CD14-positive monocyte (primary cell): Measurements from ENCODE around the gene IL17C. TPM values are rescaled to one million over a fixed set of nuclear protein-coding genes. Genes with fewer than 3 reads are reported as not detected.

Source experiments
- DNase-seq, 3 donors: peaks; one replicate each; pipeline ENCODE4 v3.0.0-alpha.2; 2011 to 2022
- H2AFZ ChIP-seq: 2 replicates; pipeline ENCODE4 v1.6.0; 2012; ENCODE audit warnings: mild to moderate bottlenecking, low read depth, low read length, inconsistent platforms; ENCODE audit not compliant: insufficient read depth, poor library complexity, severe bottlenecking
- H3K27ac ChIP-seq, 2 donors: 1 replicate in 1 of 2; 2 replicates in 1 of 2; pipeline ENCODE4 v1.5.1; 2012 to 2013; ENCODE audit warnings: low read length in 2 of 2, control low read depth in 1 of 2, inconsistent platforms in 1 of 2, low read depth in 1 of 2, mild to moderate bottlenecking in 1 of 2
- H3K27me3 ChIP-seq, 2 donors: one replicate each; pipeline versions ENCODE4 v1.6.0 to v1.6.1; 2011 to 2013; ENCODE audit warnings: low read length in 2 of 2; ENCODE audit not compliant: control insufficient read depth in 2 of 2, insufficient read depth in 2 of 2
- H3K36me3 ChIP-seq, 2 donors: replicated peaks in 1 of 2; 1 replicate in 1 of 2; 2 replicates in 1 of 2; pipeline versions ENCODE4 v1.5.1 to v1.6.1; 2012 to 2013; ENCODE audit warnings: low read length in 2 of 2, control low read depth in 1 of 2, inconsistent platforms in 1 of 2, mild to moderate bottlenecking in 1 of 2; ENCODE audit not compliant: insufficient read depth in 2 of 2, control insufficient read depth in 1 of 2
- H3K4me1 ChIP-seq, 2 donors: 1 replicate in 1 of 2; 2 replicates in 1 of 2; pipeline versions ENCODE4 v1.5.1 to v1.6.1; 2012 to 2013; ENCODE audit warnings: low read length in 2 of 2, control low read depth in 1 of 2, inconsistent platforms in 1 of 2, mild to moderate bottlenecking in 1 of 2, moderate library complexity in 1 of 2; ENCODE audit not compliant: insufficient read depth in 2 of 2, control insufficient read depth in 1 of 2
- H3K4me2 ChIP-seq: replicated peaks from 2 replicates; pipeline ENCODE3; 2012; ENCODE audit warnings: low read length, moderate library complexity, mild to moderate bottlenecking; ENCODE audit not compliant: poor library complexity, severe bottlenecking; ENCODE audit errors: extremely low read depth
- H3K4me3 ChIP-seq, 3 experiments: fragments of 200-600 bp in 1 of 3; sonication (generic) in 1 of 3; replicated peaks in 1 of 3; 1 replicate in 2 of 3; 2 replicates in 1 of 3; pipeline ENCODE4 v1.5.1; 2011 to 2013; ENCODE audit warnings: low read length in 3 of 3, mild to moderate bottlenecking in 3 of 3, control low read depth in 2 of 3, low read depth in 2 of 3, inconsistent platforms in 1 of 3, moderate library complexity in 1 of 3
- H3K79me2 ChIP-seq: 2 replicates; pipeline ENCODE4 v1.6.0; 2012; ENCODE audit warnings: mild to moderate bottlenecking, control low read depth, inconsistent platforms, low read length, moderate library complexity; ENCODE audit not compliant: insufficient read depth
- H3K9ac ChIP-seq: 2 replicates; pipeline ENCODE4 v1.6.0; 2017; ENCODE audit warnings: low read length, mild to moderate bottlenecking; ENCODE audit not compliant: insufficient read depth, poor library complexity, severe bottlenecking
- H3K9me3 ChIP-seq, 2 donors: replicated peaks in 1 of 2; 1 replicate in 1 of 2; 2 replicates in 1 of 2; pipeline versions ENCODE4 v1.5.1 to v1.6.1; 2012 to 2013; ENCODE audit warnings: low read length in 2 of 2, control low read depth in 1 of 2; ENCODE audit not compliant: control insufficient read depth in 1 of 2, insufficient read depth in 1 of 2
- H4K20me1 ChIP-seq: 2 replicates; pipeline ENCODE4 v1.6.0; 2012; ENCODE audit warnings: mild to moderate bottlenecking, low read length, control low read depth, moderate library complexity; ENCODE audit not compliant: insufficient read depth
- H3K27ac Mint-ChIP-seq, 7 donors: one replicate each; pipeline ENCODE4 v1.8.0; 2020; ENCODE audit warnings: mild to moderate bottlenecking in 7 of 7, mixed read lengths in 7 of 7, moderate library complexity in 6 of 7, inconsistent platforms in 2 of 7
- H3K27me3 Mint-ChIP-seq, 3 donors: one replicate each; pipeline ENCODE4 v1.8.0; 2021 to 2022; ENCODE audit warnings: low read depth in 3 of 3, mild to moderate bottlenecking in 3 of 3, mixed read lengths in 3 of 3, moderate library complexity in 3 of 3, inconsistent platforms in 1 of 3
- H3K36me3 Mint-ChIP-seq, 2 donors: one replicate each; pipeline ENCODE4 v1.8.0; 2020; ENCODE audit warnings: mixed read lengths in 2 of 2, inconsistent platforms in 1 of 2, mild to moderate bottlenecking in 1 of 2
- H3K4me1 Mint-ChIP-seq: one replicate; pipeline ENCODE4 v1.8.0; 2020; ENCODE audit warnings: mild to moderate bottlenecking, mixed read lengths
- H3K4me3 Mint-ChIP-seq, 2 donors: one replicate each; pipeline ENCODE4 v1.8.0; 2020; ENCODE audit warnings: mild to moderate bottlenecking in 2 of 2, mixed read lengths in 2 of 2, moderate library complexity in 1 of 2
- H3K9me3 Mint-ChIP-seq, 7 donors: one replicate each; pipeline ENCODE4 v1.8.0; 2020 to 2022; ENCODE audit warnings: mixed read lengths in 7 of 7, mild to moderate bottlenecking in 6 of 7, moderate library complexity in 6 of 7, inconsistent platforms in 2 of 7
- CTCF ChIP-seq: fragments of 200-600 bp; IDR thresholded peaks from one replicate; pipeline ENCODE4 v1.8.0; 2022; ENCODE audit warnings: antibody characterized with exemption, mild to moderate bottlenecking
- WGBS: methylation state at CpG from one replicate; pipeline ENCODE4 v1.1.5; 2013; ENCODE audit warnings: missing lambda C conversion rate; ENCODE audit not compliant: insufficient coverage; 5-methylcytosine and 5-hydroxymethylcytosine counted together
- intact Hi-C, 2 donors: fragments of 100-400 bp; cut with micrococcal nuclease; formaldehyde crosslinking; loops; one replicate each; pipeline versions ENCODE4 v1.15.0 to v1.15.1; 2023
- polyA plus RNA-seq, 3 donors: library from polyadenylated mRNA; depleted of rRNA in 1 of 3; unstranded in 2 of 3; stranded (reverse) in 1 of 3; fragments of 300-500 nt in 2 of 3; fragments of >200 nt in 1 of 3; fragmentation: Illumina TruSeq in 2 of 3; gene quantifications; 1 replicate in 2 of 3; 2 replicates in 1 of 3; pipeline ENCODE4 v1.2.3, GENCODE V29; 2012 to 2021

IL17C gene
- polyA plus RNA-seq, 3 donors = 0.08 TPM; not detected in 2

GRCh38 chr16:88688013-88688778, 49.8 kb downstream of the IL17C start:
- 50% methylated on average over 19 of the region's 28 CpGs for WGBS
- Histone ChIP-seq H3K36me3 (no peaks in the 10 kb centered on the region), H2AFZ (no peak overlapping the region), H3K79me2 (peaks cover 18% of the 10 kb centered on the region), H4K20me1 (peaks cover 4% of the 10 kb centered on the region), H3K4me2 (no peak overlapping the region), H3K4me1 (peaks cover 64 to 69% of the 10 kb centered on the region in 2 donors), H3K4me3 (no peak overlapping the region), H3K27me3 (no peaks in the 10 kb centered on the region), H3K9ac (no peak overlapping the region), H3K27ac (no peak overlapping the region), H3K9me3 (no peaks in the 10 kb centered on the region)
- Mint-ChIP-seq H3K9me3 (no peaks in the 10 kb centered on the region), H3K4me1 (peaks cover 59% of the 10 kb centered on the region), H3K36me3 (peaks cover 6 to 8% of the 10 kb centered on the region in 2 donors), H3K4me3 (peak overlapping the region in 1 of 2 donors; percentile 55), H3K27me3 (peaks cover 13 to 19% (median 15%) of the 10 kb centered on the region in 3 donors), H3K27ac (peak overlapping the region in 1 of 7 donors; percentile 5)
- intact Hi-C loops = loop anchor here (5.0 to 10.0 kb wide), 3 partner anchors 36 to 93 kb away; partner anchors contain the start of genes CYBA (in 1 of the 2) and IL17C (in 1 of the 2)
- DNase-seq = no peak
- TF ChIP-seq CTCF = no peak

Other genes with a start within 250 kb of the IL17C start
- gene ZFPM1, start 185.3 kb upstream of the IL17C start, polyA plus RNA-seq = under 1 TPM; 0.04 to 0.19 (median 0.12) TPM
- 10 to 100 TPM in 1 of 3 donors, 1 to 10 TPM in 2; 5.5 to 36.4 (median 6.8) TPM for gene ZC3H18, start 68.2 kb upstream of the IL17C start, polyA plus RNA-seq
- gene CYBA, start 12.5 kb downstream of the IL17C start, polyA plus RNA-seq = 1,000 to 10,000 TPM; 1,168 to 2,376 (median 2,092) TPM
- 10 to 100 TPM in 2 of 3 donors, 1 to 10 TPM in 1; 9.0 to 17.9 (median 12.2) TPM for gene MVD, start 24.5 kb downstream of the IL17C start, polyA plus RNA-seq
- gene SNAI3, start 47.9 kb downstream of the IL17C start, polyA plus RNA-seq = 1 to 10 TPM; 4.2 to 6.4 (median 5.3) TPM
- gene RNF166, start 67.8 kb downstream of the IL17C start, polyA plus RNA-seq = 100 to 1,000 TPM in 2 of 3 donors, 10 to 100 TPM in 1; 99.3 to 255 (median 120) TPM
- gene CTU2, start 67.9 kb downstream of the IL17C start, polyA plus RNA-seq = 10 to 100 TPM in 1 of 3 donors, 1 to 10 TPM in 2; 5.9 to 10.3 (median 7.5) TPM
- gene PIEZO1, start 146.6 kb downstream of the IL17C start, polyA plus RNA-seq = 100 to 1,000 TPM in 1 of 3 donors, 10 to 100 TPM in 2; 10.2 to 405 (median 15.0) TPM
- gene CDT1, start 165.2 kb downstream of the IL17C start, polyA plus RNA-seq = under 1 TPM; 0.07 to 0.24 (median 0.16) TPM
- gene APRT, start 173.4 kb downstream of the IL17C start, polyA plus RNA-seq = 100 to 1,000 TPM; 123 to 307 (median 233) TPM
- 10 to 100 TPM; 20.2 to 34.4 (median 32.2) TPM for gene GALNS, start 218.4 kb downstream of the IL17C start, polyA plus RNA-seq
- 10 to 100 TPM; 38.8 to 89.3 (median 82.4) TPM for gene TRAPPC2L, start 218.6 kb downstream of the IL17C start, polyA plus RNA-seq
- gene PABPN1L, start 228.1 kb downstream of the IL17C start, polyA plus RNA-seq = under 1 TPM in 1 of 3 donors, not detected in 2; 0.39 TPM